ENCODE data around the gene PHPT1. TPM values are rescaled to one million over a fixed set of nuclear protein-coding genes. Genes with fewer than 3 reads are reported as not detected.

Gene PHPT1
- total RNA-seq, 1 donor from 2014 or later, result 134 TPM

DNA sequence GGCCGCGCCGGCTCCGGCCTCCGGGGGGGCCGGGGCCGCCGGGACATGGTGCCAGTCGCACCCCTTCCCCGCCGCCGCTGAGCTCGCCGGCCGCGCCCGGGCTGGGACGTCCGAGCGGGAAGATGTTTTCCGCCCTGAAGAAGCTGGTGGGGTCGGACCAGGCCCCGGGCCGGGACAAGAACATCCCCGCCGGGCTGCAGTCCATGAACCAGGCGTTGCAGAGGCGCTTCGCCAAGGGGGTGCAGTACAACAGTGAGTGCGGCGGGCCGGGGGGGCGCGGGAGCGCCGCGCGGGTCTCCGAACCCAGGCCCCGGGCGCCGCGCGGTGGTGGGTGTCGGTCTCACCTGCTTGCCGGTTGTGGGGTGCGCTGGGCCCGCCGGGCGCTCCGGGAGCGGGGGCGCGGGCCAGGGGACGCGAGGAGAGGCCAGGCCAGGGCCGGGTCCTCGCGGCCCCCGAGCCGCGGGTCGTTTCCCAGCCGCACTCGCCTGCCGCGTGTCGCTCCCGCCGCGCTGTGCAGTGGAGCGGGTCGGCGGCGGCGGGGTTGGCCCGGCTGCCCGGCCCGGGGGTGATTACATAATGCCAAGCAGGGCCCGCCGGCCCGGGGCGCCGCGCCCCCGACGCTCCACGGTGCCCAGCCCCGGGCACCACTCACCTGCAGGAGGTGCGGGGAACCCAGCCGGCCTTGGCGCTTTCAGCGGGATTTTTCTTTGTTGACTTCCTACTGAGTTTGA is 41.0 kb upstream of the PHPT1 start:
- H3K9me3 Mint-ChIP-seq, result no peaks in the 10 kb centered on the region
- H3K36me3 Mint-ChIP-seq (ENCODE audit: low read depth), result peaks cover 29% of the 10 kb centered on the region
- peak; percentile 81 for DNase-seq
- peak overlapping the region; percentile 83 for H3K4me3 Mint-ChIP-seq
- H3K4me1 Mint-ChIP-seq, result peaks cover 43% of the 10 kb centered on the region
- intact Hi-C loops (cut with micrococcal nuclease), result loop anchor here (5.0 to 10.0 kb wide), 2 partner anchors 77 to 94 kb away; partner anchors contain the start of gene TRAF2
- no peaks in the 10 kb centered on the region for H3K27me3 Mint-ChIP-seq
- peak overlapping the region; percentile 86 for H3K27ac Mint-ChIP-seq

DNA sequence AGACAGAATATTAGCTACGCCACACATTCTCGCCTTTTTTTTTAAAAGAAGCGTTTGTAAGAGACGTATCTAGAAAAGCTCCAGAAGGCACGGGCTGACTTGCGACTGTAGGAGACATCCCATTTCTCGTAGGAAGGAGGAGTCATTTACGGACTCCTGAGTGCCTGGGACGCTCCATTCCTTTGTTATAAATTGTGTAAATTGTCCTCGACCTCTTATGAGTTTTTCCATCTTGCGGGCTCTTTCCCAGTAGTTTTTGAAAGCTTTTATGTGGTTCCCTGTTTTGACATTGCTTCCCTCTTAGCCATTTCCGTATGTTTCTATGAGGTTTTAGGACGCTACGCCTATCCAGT is 40.4 kb upstream of the PHPT1 start:
- Mint-ChIP-seq H3K9me3 (no peaks in the 10 kb centered on the region), H3K27ac (peak overlapping the region; percentile 86), H3K4me1 (peaks cover 47% of the 10 kb centered on the region), H3K4me3 (peak overlapping the region; percentile 83), H3K27me3 (no peaks in the 10 kb centered on the region), H3K36me3 (ENCODE audit: low read depth) (peaks cover 33% of the 10 kb centered on the region)
- DNase-seq, result no peak
- intact Hi-C loops (cut with micrococcal nuclease), result loop anchor here (5.0 to 10.0 kb wide), 2 partner anchors 76 to 94 kb away; partner anchors contain the start of gene TRAF2

DNA sequence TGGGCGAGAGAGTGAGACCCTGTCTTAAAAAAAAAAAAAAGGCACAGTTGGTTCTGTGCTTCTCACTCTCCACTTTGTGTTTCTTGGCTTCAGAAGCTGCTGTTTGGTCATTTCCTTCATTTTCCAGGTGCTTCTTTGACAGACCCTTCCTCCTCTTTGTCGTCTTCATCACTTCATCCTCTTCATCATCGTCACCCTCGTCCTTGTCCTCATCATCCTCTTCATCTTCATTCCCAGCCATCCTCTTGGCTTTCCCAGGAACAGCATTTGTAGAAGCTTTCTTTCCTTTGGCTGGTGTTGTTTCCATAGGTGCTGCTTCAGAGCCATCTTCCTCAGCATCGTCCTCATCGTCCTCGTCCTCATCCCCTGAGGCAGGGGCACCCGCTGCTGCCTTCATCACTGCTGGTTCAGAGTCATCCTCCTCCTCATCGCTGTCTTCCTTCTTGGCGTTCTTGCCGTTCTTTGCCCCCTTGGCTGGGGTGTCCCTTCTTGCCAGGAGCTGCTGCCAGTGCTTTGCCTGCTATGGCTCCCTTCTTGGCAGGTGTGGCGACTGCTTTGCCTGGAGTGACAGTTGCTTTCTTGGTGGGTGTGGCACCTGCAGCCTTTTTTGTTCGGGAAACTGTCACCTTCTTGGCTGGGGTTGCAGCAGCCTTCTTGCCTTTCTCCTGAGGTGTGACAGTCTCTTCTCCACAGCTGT is 34.3 kb upstream of the PHPT1 start:
- Mint-ChIP-seq H3K4me3 (no peak overlapping the region), H3K27ac (no peak overlapping the region), H3K27me3 (no peaks in the 10 kb centered on the region), H3K4me1 (peaks cover 27% of the 10 kb centered on the region), H3K36me3 (ENCODE audit: low read depth) (peaks cover 37% of the 10 kb centered on the region), H3K9me3 (no peaks in the 10 kb centered on the region)
- intact Hi-C loops (cut with micrococcal nuclease), result no loop called here
- DNase-seq, result no peak

DNA sequence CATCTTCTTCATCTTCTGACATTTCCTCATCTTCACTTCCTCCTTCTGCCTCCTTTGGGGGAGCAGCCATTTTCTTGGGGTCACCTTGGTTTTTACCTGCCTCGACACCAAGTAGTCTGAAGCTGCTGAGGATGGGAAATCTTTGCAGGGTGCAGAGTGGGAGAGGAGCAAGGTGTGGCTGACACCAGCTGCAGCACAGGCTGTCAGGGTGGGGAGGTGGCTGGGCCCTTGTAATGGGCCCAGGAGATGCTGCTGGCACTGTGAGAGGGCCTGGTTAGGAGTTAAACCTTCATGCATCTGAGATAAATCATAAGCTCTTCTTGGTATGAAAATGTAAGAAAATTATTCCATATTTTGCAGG is 33.8 kb upstream of the PHPT1 start:
- intact Hi-C loops (cut with micrococcal nuclease), result no loop called here

DNA sequence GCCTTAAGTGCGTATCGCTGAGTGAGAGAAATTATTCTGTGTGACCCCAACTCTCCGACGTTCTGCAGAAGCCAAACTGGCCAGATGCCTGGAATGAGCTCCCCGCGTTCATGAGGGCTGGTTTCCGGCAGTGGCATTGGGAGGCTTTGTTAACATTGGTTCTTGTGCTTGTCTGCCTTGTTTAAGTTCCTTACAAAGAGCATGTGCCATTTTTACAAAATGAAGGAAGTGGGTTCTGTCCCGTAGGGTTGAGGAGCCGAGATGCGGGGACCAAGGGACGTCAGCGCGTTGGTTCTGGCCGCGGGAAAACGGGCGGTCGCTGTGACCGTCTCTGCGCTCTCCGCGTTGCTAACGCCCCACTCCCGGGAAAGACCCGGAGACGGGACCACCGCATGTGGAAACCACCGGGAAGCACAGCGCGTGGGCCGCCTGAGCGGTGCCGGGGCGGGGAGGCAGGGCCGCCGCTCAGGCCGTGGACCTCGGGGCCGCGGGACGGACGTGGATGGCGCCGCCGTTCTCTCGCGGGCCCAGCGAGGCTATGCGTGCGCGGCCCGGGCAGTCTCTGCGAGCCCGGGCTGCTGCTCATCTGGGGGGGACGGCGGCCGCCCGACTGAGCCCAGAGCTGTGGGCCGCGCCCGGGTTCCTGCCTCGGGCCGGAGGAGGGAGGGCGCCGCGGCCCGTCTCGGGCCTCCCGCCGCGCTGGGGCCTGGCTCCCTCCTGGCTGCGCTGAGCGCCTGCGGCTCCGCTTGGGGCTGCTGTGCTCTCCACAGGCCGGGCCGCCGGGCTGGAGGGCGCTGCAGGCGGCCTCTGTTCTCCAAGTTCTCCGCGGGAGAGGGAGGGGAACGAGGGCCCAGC is 28.0 kb upstream of the PHPT1 start:
- DNase-seq, result no peak
- H3K36me3 Mint-ChIP-seq (ENCODE audit: low read depth), result peaks cover 18% of the 10 kb centered on the region
- H3K27ac Mint-ChIP-seq, result no peak overlapping the region

More for the DNA sequence above, 33.8 kb upstream of the PHPT1 start:
- Mint-ChIP-seq H3K36me3 (ENCODE audit: low read depth) (peaks cover 34% of the 10 kb centered on the region), H3K4me3 (no peak overlapping the region), H3K9me3 (no peaks in the 10 kb centered on the region), H3K27ac (no peak overlapping the region), H3K27me3 (no peaks in the 10 kb centered on the region), H3K4me1 (peaks cover 24% of the 10 kb centered on the region)
- no peak for DNase-seq

DNA sequence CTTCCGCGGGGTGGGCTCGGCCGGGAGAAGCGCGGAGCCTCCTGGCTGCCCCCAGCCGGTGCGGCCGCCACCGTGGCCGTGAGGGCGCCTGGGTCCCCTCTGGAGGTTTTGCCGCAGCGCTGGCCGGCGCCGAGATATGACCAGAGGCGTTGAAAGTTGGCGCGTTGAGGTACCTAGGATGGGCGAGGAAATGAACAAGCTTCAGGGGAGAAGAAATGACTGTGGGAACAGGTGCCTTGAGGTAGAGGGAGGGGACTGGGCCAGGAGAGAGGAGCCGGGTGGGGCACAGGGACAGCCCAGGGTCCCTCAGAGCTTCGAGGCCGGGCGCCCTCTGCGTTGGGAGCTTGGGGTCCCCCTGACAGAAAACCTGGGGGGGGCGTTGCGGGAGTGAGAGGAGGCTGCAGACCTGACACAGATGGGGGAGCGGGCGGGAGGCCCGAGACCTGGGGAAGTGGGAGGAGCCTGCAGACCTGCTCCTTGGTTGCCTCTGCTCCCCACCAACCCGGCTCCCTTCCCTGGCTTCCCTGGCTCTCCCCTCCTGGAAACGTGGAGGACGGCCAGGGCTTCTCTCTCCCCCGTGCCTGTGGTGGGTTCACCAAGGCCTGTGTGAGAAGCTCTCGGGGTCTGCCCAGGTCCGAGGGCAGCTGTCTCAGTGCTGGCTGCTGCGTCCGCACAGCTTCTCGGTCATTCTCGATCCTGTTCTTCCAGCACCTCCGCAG is 27.2 kb upstream of the PHPT1 start:
- Mint-ChIP-seq H3K27me3 (no peaks in the 10 kb centered on the region), H3K36me3 (ENCODE audit: low read depth) (peaks cover 17% of the 10 kb centered on the region), H3K9me3 (no peaks in the 10 kb centered on the region), H3K27ac (no peak overlapping the region), H3K4me3 (no peak overlapping the region), H3K4me1 (peaks cover 3% of the 10 kb centered on the region)
- no peak for DNase-seq
- intact Hi-C loops (cut with micrococcal nuclease), result no loop called here

More for the DNA sequence above, 28.0 kb upstream of the PHPT1 start:
- Mint-ChIP-seq H3K9me3 (no peaks in the 10 kb centered on the region), H3K27me3 (no peaks in the 10 kb centered on the region), H3K4me3 (no peak overlapping the region), H3K4me1 (peaks cover 3% of the 10 kb centered on the region)
- intact Hi-C loops (cut with micrococcal nuclease), result no loop called here

DNA sequence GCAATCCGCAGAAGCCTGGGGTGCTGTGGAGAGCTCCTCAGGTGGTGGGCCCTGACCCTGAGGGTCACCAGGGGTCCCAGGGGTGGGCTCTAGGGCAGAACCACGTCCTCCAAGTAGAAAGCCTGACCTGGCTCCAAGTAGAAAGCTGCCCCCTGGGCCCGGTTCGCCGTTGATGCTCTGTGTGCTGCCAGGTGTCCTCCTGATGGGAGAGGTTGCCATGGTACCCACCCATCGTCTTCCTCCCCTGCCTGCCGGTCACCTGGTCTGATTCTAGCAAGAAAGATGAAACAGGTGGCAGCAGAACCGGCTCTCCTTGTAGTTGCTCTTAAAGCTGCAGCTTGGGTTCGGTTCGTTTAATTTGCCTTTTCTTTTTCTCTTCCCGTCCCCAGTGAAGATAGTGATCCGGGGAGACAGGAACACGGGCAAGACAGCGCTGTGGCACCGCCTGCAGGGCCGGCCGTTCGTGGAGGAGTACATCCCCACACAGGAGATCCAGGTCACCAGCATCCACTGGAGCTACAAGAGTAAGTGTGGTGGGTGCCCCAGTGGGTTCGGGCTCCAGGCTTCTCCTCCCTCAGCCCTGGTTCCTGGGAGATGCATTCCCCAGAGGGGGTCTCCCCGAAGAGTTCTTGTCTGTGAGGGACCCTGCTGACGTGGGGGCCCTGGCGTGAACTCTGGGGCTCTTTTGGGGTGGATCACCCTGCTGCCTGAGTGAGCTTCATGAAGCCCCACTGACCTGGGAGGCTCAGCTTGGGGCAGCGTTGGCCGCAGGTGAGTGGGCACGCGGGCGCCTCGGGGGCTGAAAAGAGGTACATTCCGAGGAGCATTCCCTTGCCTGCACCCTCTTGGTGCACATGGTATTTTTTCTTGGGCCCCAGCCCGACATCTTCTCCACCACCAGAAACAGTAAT is 25.8 kb upstream of the PHPT1 start:
- intact Hi-C loops (cut with micrococcal nuclease), result no loop called here
- Mint-ChIP-seq H3K27me3 (no peaks in the 10 kb centered on the region), H3K9me3 (no peaks in the 10 kb centered on the region), H3K4me3 (no peak overlapping the region), H3K4me1 (peaks cover 3% of the 10 kb centered on the region), H3K36me3 (ENCODE audit: low read depth) (peaks cover 14% of the 10 kb centered on the region), H3K27ac (no peak overlapping the region)
- no peak for DNase-seq

DNA sequence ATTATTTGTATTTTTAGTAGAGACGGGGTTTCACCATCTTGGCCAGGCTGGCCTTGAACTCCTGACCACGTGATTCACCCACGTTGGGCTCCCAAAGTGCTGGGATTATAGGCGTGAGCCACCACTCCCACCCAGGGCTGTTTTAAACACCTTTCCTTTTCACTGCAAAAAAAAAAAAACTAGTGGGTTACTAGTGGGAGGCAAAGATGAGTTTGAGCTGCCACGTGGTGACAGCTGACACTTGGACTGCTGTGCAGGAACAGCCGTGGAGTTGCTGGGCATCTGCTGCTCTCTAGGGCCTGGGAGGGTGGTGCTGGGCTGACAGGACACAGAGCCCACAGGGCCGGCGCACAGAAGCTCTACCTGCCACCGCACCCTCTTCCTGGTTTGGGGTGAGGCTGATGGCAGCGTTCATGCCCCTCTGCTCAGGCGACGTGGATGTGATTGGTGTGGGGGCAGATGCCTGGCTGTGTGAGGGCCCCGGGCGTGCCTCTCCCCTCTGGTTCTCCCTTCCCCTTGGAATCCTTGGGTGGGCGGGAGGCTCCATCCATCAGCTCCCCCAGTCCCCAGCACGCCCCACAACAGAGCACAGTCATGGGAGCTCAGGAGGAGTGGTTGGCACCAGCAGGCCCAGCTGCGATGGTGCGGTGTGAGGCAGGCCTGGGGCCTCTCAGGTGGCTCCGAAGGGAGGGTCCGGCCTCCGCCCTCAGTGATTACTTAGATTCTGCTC is 24.5 kb upstream of the PHPT1 start:
- DNase-seq, result no peak
- H3K4me1 Mint-ChIP-seq, result peaks cover 3% of the 10 kb centered on the region
- no peak overlapping the region for H3K4me3 Mint-ChIP-seq
- intact Hi-C loops (cut with micrococcal nuclease), result no loop called here
- no peaks in the 10 kb centered on the region for H3K9me3 Mint-ChIP-seq
- H3K36me3 Mint-ChIP-seq (ENCODE audit: low read depth), result peaks cover 20% of the 10 kb centered on the region
- no peak overlapping the region for H3K27ac Mint-ChIP-seq
- no peaks in the 10 kb centered on the region for H3K27me3 Mint-ChIP-seq

DNA sequence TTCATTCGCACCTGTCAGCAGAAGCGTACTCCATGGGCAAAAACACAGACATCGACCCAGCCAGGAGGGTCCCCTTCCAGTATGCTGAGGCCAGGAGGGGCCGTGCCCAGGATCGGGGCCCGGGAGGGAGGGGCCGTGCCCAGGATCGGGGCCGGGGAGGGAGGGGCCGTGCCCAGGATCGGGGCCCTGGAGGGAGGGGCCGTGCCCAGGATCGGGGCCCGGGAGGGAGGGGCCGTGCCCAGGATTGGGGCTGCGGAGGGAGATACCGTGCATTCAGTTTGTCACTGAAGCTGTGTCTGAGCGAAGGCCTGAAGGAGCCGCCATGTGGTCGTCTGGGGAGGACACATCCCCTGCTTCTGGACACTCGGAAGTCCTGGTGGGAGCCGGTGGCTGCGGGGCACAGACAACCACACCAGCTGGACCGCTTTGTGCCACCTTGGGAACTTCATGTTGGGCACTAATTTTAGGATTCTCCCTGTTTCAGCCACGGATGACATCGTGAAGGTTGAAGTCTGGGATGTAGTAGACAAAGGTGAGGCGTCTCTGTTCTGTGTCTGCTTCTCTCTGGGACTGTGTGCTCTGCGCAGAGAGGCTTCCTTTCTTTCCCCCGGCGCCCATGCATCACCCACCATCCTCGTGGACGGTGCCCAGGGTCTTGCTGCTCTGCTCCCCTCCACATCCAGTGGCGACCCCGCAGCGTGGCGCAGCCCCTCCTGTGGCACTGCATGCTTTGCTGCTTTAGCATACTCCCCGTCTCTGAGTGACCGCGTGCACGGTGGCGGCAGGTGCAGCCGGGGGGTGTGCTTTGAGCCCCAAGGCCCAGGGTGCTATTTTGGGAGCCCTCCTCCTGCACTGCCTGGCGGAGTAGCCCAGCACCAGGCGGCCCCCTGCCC is 23.7 kb upstream of the PHPT1 start:
- no peak for DNase-seq
- intact Hi-C loops (cut with micrococcal nuclease), result no loop called here
- Mint-ChIP-seq H3K4me3 (no peak overlapping the region), H3K36me3 (ENCODE audit: low read depth) (peaks cover 22% of the 10 kb centered on the region), H3K9me3 (no peaks in the 10 kb centered on the region), H3K4me1 (peaks cover 3% of the 10 kb centered on the region), H3K27me3 (no peaks in the 10 kb centered on the region), H3K27ac (no peak overlapping the region)

DNA sequence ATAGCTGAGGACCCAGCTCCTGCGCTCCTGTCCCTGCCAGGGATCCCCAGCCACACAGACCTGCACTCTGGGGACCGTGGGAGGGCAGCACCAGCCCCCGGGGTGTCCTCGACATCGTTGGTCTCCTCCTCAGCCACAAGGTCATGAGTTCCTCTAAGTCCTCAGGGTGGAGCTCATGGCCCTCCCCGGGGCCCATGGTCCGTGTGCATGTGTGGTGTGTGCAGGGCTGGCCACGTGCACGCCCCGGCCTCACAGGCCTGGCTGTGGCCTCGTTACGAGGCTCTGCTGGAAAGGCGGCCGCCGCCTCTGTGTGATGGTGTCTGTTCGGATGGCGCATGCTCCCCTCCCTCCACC is 23.0 kb upstream of the PHPT1 start:
- Mint-ChIP-seq H3K4me1 (no peaks in the 10 kb centered on the region), H3K27me3 (no peaks in the 10 kb centered on the region), H3K9me3 (no peaks in the 10 kb centered on the region), H3K4me3 (no peak overlapping the region), H3K27ac (no peak overlapping the region), H3K36me3 (ENCODE audit: low read depth) (peaks cover 21% of the 10 kb centered on the region)
- intact Hi-C loops (cut with micrococcal nuclease), result no loop called here
- no peak for DNase-seq

DNA sequence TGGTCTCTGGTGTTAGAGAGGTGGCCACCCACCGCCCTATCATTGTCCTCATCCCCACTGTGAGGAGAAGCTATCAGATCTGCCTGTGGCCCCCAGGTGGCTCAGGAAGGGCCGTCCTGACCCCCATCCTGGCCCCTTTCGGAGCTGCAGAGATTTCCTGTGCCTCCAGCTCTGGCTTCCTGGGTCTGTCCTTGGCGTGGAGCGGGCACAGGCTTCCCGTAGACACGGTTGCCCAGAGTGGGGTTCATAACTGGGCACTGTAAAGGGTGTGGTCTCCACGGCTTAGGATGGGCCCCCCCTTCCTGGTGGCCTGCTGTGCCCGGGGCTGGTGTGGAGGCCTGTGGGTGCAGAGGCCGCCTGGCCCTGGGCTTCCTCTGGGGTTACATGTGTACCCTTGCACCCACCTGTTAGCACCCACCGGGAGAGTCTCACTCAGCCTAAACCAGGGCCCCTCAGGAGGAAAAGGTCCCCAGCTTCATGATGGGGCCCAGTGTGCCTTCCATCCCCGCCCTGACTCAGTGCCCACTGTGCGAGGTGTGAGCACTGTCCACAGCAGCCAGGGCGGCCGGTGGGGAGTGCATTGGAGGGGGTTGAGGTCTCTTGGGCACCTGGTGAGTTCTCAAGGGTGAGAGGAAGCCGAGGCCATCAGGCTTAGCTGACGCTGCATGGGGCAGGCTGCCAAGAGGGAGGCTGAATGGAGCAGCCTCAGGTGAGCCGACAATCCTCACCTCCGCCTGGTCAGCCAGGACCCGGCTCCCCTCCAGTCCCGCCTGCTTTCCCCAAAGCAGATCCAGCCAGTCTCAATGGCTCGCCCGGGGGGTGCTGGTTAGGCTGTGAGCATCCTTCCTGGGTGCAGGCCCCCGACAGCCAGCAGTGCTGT is 22.3 kb upstream of the PHPT1 start:
- Mint-ChIP-seq H3K27me3 (no peaks in the 10 kb centered on the region), H3K9me3 (no peaks in the 10 kb centered on the region), H3K27ac (no peak overlapping the region), H3K36me3 (ENCODE audit: low read depth) (peaks cover 22% of the 10 kb centered on the region), H3K4me1 (no peaks in the 10 kb centered on the region), H3K4me3 (no peak overlapping the region)
- DNase-seq, result no peak
- intact Hi-C loops (cut with micrococcal nuclease), result no loop called here
